Aorta (tissue), 5 donors: ENCODE results near the gene ATIC. TPM values are rescaled to one million over a fixed set of nuclear protein-coding genes. Genes with fewer than 3 reads are reported as not detected.
"Not testable (repeated sequence)": the region's sequence is repeated elsewhere in the genome, so short reads cannot be mapped to it uniquely, and the experiment has no call there.

ENCODE experiments used
- ATAC-seq: fragments of 200-7000 bp; cut with Tn5 transposase; one replicate; pipeline ENCODE4 v1.9.1; 2022; ENCODE audit warnings: moderate library complexity; ENCODE audit not compliant: low FRiP score
- DNase-seq, 2 donors: peaks; one replicate each; pipeline ENCODE4 v3.0.0-alpha.2; 2020
- H3K27ac ChIP-seq, 2 donors: one replicate each; pipeline ENCODE4 v1.5.1; 2013; ENCODE audit warnings: low read length in 2 of 2, mild to moderate bottlenecking in 2 of 2, moderate library complexity in 2 of 2, control low read depth in 1 of 2, inconsistent platforms in 1 of 2, low read depth in 1 of 2
- H3K27me3 ChIP-seq, 2 donors: one replicate each; pipeline ENCODE4 v1.6.1; 2013; ENCODE audit warnings: control low read depth in 1 of 2, low read length in 1 of 2, mild to moderate bottlenecking in 1 of 2, moderate library complexity in 1 of 2; ENCODE audit not compliant: insufficient read depth in 2 of 2, control insufficient read depth in 1 of 2
- H3K36me3 ChIP-seq, 2 donors: one replicate each; pipeline ENCODE4 v1.6.1; 2013; ENCODE audit warnings: control low read depth in 1 of 2, low read length in 1 of 2, mild to moderate bottlenecking in 1 of 2; ENCODE audit not compliant: insufficient read depth in 2 of 2, control insufficient read depth in 1 of 2
- H3K4me1 ChIP-seq, 2 donors: one replicate each; pipeline ENCODE4 v1.6.1; 2013; ENCODE audit warnings: low read length in 2 of 2, control low read depth in 1 of 2, mild to moderate bottlenecking in 1 of 2, moderate library complexity in 1 of 2; ENCODE audit not compliant: insufficient read depth in 2 of 2, control insufficient read depth in 1 of 2
- H3K4me3 ChIP-seq, 2 donors: one replicate each; pipeline ENCODE4 v1.5.1; 2013; ENCODE audit warnings: low read length in 2 of 2, control low read depth in 1 of 2, mild to moderate bottlenecking in 1 of 2
- H3K9me3 ChIP-seq: one replicate; pipeline ENCODE4 v1.6.1; 2013; ENCODE audit warnings: mild to moderate bottlenecking, low read length; ENCODE audit not compliant: control insufficient read depth
- WGBS, 2 donors: extraction: QIAGEN DNeasy Blood & Tissue Kit; methylation state at CpG; one replicate each; pipeline ENCODE4 v1.1.7; 2013; 5-methylcytosine and 5-hydroxymethylcytosine counted together
- intact Hi-C, 2 donors: fragments of 100-400 bp; cut with DNase I; formaldehyde crosslinking; loops; one replicate each; pipeline versions ENCODE4 v1.14.2 to v1.15.0; 2022
- polyA plus RNA-seq, 2 donors: library from polyadenylated mRNA; stranded (reverse); fragments of 200-250 nt; gene quantifications; one replicate each; pipeline ENCODE4 v1.2.3, GENCODE V29; 2013
- total RNA-seq, 2 donors: library from RNA; stranded (reverse); fragmentation: NEBNext Ultra II Directional; extraction: Animal tissue kit (Norgen Biotek cat#: 25700); gene quantifications; one replicate each; pipeline ENCODE4 v1.2.1, GENCODE V29; 2021
- donor health status: healthy with polysubstance abuse.
- donor health status: Bipolar disorder and iron deficiency.
- donor health status: DM: no; HTN: no; CAD: no.
- donor health status: DM: no; HTN: no; CAD: no.
- donor health status: DM: yes; HTN: yes; CAD: no.

The ATIC gene
- total and polyA plus RNA-seq, 4 donors: 40.3 to 66.2 (median 43.3) TPM

DNA sequence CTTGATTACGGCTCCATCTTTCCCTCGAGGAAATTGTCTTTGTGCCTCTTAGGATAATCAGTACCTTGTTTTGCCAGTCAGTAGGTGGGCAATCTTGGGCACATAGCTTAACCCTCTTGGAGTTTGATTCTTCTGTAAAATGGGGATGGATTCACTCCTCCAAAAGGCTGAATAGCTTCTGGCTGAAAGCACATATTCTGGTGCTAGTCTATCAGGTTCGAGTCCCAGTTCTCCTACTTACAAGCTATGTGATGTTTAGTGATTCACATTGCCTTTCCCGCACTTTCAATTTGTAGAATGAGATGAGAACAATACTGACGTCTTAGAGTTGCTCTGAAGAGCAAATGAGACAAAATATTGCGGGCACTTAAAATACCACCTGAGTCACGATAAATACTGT, 43.9 kb downstream of the ATIC start:
- ATAC-seq (no peak), DNase-seq (no peak)
- Histone ChIP-seq H3K36me3 (no peaks in the 10 kb centered on the region), H3K9me3 (no peaks in the 10 kb centered on the region), H3K4me3 (no peak overlapping the region), H3K4me1 (peaks cover 0 to 1% of the 10 kb centered on the region in 2 donors), H3K27ac (no peak overlapping the region), H3K27me3 (no peaks in the 10 kb centered on the region)
- WGBS, 2 donors: 93% methylated on average over 7 of the region's 7 CpGs
- intact Hi-C loops: no loop called here

DNA sequence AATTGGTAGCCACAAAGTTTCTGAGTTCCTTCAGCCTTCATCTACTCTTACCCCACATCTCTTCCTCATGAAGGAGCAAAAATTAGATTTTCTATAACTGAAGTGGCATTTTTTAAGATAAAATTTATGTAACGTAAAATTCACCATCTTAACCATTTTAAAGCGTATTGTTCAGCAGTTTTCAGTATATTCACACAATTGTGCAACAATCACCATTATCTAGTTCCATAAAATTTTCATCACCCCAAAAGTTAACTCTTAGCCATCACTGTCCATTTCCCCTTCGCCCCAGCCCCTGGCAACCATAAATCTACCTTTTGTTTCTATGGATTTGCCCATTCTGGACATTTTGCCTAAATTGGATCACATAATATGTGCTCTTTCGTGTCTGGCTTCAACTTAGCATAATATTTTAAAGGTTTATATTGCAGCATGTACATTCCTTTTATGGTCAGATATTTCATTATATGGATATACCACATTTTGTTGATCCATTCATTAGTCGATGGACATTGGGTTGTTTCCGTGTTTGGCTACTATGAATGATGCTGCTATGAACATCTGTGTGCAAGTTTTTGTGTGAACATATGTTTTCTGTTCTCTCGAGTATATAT, 44.6 kb downstream of the ATIC start:
- no peak for ATAC-seq
- H3K27me3 ChIP-seq: no peaks in the 10 kb centered on the region
- H3K4me3 ChIP-seq: no peak overlapping the region
- WGBS, 2 donors: 86 to 87% methylated on average over 7 of the region's 7 CpGs
- H3K4me1 ChIP-seq: peaks cover 0 to 1% of the 10 kb centered on the region in 2 donors
- no peak for DNase-seq
- no peaks in the 10 kb centered on the region for H3K9me3 ChIP-seq
- H3K27ac ChIP-seq: no peak overlapping the region
- intact Hi-C loops: no loop called here
- no peaks in the 10 kb centered on the region for H3K36me3 ChIP-seq

DNA sequence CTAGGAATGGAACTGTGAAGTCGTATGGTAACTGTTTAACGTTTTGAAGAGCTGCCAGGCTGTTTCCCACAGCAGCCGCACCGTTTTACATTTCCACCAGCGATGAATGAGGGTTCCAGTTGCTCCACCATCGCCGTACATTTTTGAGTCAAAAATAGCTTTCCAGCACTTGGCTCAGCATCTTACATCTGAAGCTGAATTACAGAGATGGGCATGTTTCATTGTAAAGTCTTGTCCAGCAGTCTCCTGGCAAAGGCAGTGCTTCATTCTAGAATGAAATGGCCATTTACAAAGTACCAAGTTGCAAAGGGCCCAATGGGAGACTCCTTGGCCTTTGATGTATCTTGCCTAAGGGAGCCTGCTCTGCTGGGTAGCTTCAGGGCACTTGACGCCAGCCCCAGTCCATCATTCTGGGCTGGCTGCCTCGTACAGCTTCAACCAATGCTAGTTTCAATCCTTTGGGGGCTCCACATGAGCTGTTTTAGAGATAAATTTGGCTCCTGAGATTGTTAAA, 45.1 kb downstream of the ATIC start:
- no peak for DNase-seq
- no peaks in the 10 kb centered on the region for H3K27me3 ChIP-seq
- no peak for ATAC-seq
- intact Hi-C loops: no loop called here
- H3K4me1 ChIP-seq: peaks cover 0 to 1% of the 10 kb centered on the region in 2 donors
- H3K4me3 ChIP-seq: no peak overlapping the region
- H3K36me3 ChIP-seq: peaks cover 0 to 2% of the 10 kb centered on the region in 2 donors
- WGBS, 2 donors: 30 to 36% methylated on average over 9 of the region's 9 CpGs
- peak overlapping the region in 1 of 2 donors; percentile 26 for H3K27ac ChIP-seq
- no peaks in the 10 kb centered on the region for H3K9me3 ChIP-seq

DNA sequence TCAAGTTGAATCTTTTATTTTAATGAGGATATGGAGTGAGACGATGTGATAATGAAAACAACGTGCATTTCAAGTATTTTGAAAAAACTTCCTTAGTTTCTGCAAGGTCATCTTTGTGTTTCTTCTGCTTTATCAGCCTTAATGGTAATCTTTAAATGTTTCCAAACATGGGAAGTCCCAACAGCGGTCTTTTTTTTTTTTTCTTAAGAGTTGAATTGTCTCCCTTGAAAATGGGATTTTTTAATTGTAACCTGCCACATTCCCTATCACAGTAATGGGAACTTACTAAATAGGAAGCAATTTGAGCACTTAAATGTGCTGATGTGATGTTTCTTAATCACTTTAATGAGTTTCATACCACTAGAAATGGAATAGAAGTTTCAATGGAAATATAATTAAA, 45.8 kb downstream of the ATIC start:
- no peaks in the 10 kb centered on the region for H3K27me3 ChIP-seq
- no peak overlapping the region for H3K27ac ChIP-seq
- no peaks in the 10 kb centered on the region for H3K9me3 ChIP-seq
- WGBS, 2 donors: 68 to 79% methylated on average over 3 of the region's 3 CpGs
- peaks cover 0 to 5% of the 10 kb centered on the region in 2 donors for H3K36me3 ChIP-seq
- intact Hi-C loops: no loop called here
- DNase-seq (no peak), ATAC-seq (no peak)
- H3K4me3 ChIP-seq: no peak overlapping the region
- peaks cover 0 to 1% of the 10 kb centered on the region in 2 donors for H3K4me1 ChIP-seq

DNA sequence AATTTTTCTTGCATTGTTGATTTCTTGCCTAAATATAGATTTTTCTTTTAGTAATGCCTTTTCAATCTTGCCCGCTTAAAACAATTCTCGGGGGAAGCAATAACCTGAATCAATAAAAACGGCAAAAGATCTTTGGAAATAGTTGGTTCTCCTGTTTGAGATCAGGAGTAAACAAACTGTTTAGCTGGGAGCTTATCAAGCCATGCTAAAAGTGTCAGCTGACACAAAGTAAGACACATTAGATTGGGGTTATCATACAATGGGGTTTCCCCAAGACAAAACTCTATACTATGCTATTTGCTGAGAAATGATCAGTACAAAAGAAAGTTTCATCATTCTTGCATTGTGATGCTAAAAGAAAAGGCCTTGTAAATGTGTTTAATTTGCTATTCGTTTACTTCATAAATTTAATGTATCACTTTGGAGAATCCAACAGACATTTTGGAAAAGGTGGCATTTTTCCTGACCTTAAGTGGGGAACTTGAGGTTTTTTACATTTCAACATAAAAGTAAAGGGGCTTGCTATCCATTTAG, 46.5 kb downstream of the ATIC start:
- WGBS, 2 donors: 89% methylated on average over 4 of the region's 4 CpGs
- H3K4me1 ChIP-seq: peaks cover 0 to 1% of the 10 kb centered on the region in 2 donors
- H3K27me3 ChIP-seq: no peaks in the 10 kb centered on the region

DNA sequence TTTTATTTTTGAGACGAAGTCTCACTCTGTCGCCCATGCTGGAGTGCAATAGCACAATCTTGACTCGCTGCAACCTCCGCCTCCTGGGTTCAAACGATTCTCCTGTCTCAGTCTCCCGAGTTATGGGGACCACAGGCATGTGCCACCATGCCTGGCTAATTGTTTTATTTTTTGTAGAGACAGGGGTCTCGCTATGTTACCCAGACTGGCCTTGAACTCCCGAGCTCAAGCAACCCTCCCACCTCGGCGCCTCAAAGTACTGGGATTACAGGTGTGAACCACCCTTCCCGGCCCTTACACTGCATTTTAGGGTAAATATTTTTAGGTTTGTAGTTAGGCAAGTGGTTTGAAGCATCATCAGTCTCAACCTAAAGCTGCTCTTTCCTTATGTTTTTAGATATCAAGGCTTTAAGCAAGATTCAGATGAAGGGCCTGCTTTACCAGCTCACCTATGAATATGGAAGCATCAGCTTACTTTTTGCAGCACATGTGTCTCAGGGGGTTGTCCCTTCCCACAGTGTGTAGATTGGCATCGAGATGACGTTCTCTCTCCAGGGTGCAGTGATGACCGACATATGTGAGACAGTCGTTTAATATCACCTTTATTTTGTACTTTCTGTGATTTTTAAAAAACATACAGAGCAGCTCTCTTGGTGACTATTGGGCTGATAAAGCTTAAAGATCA, 47.2 kb downstream of the ATIC start:
- no peak overlapping the region for H3K4me3 ChIP-seq
- ATAC-seq (no peak), DNase-seq (no peak)
- peaks cover 0 to 8% of the 10 kb centered on the region in 2 donors for H3K36me3 ChIP-seq
- WGBS, 2 donors: 68 to 73% methylated on average over 15 of the region's 15 CpGs
- no peak overlapping the region for H3K27ac ChIP-seq
- H3K27me3 ChIP-seq: no peaks in the 10 kb centered on the region
- H3K4me1 ChIP-seq: peaks cover 0 to 1% of the 10 kb centered on the region in 2 donors
- no peaks in the 10 kb centered on the region for H3K9me3 ChIP-seq
- intact Hi-C loops: no loop called here

More for the DNA sequence above, 46.5 kb downstream of the ATIC start:
- ATAC-seq (no peak), DNase-seq (no peak)
- Histone ChIP-seq H3K9me3 (no peaks in the 10 kb centered on the region), H3K36me3 (peaks cover 0 to 6% of the 10 kb centered on the region in 2 donors), H3K4me3 (no peak overlapping the region), H3K27ac (no peak overlapping the region)
- intact Hi-C loops: no loop called here

DNA sequence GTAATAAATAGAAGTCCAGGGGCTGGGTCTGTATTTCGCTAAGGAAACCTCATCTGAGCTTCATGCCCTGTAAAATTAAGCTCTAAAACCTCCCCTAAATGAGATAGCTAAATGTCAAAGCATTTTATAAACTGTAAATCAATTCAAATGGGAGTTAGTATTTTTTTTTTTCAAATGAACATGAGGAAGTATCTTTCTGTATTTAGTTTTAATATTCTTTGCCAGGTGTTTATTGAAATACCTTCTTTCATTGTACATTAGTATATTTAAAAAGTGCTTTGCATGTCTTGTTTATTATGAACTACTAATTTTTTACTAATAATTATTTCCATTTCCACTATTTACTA, 47.7 kb downstream of the ATIC start:
- intact Hi-C loops: no loop called here
- Histone ChIP-seq H3K27me3 (no peaks in the 10 kb centered on the region), H3K27ac (no peak overlapping the region), H3K4me3 (no peak overlapping the region), H3K36me3 (peaks cover 2 to 11% of the 10 kb centered on the region in 2 donors), H3K4me1 (peaks cover 0 to 1% of the 10 kb centered on the region in 2 donors), H3K9me3 (no peaks in the 10 kb centered on the region)
- no peak for DNase-seq
- 94 to 96% methylated on average over 1 of the region's 1 CpG for WGBS, 2 donors
- ATAC-seq: no peak

DNA sequence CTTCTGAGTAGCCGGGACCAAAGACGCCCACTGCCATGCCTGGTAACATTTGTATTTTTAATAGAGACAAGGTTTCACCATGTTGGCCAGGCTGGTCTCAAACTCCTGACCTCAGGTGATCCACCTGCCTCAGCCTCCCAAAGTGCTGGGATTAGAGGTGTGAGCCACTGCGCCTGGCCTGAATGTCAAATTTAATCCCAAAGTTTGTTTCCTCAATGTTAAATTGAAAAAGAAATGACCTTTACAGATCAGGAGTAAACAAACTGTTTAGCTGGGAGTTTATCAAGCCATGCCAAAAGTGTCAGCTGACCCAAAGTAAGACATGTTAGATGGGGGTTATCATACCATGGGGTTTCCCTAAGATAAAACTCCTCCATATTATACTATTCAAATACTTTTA, 48.2 kb downstream of the ATIC start:
- 91% methylated on average over 3 of the region's 3 CpGs for WGBS, 2 donors

More for the DNA sequence above, 48.2 kb downstream of the ATIC start:
- ATAC-seq, H3K4me1 ChIP-seq, DNase-seq, H3K9me3 ChIP-seq, H3K27me3 ChIP-seq, H3K27ac ChIP-seq, H3K4me3 ChIP-seq: not testable (repeated sequence)
- intact Hi-C loops: loop anchor here in 1 of 2 donors (10.0 kb wide), 1 partner anchor 55 kb away; no protein-coding TSS in a partner anchor
- H3K36me3 ChIP-seq: peaks cover 3 to 14% of the 10 kb centered on the region in 2 donors
